Gastrocnemius medialis (tissue), 4 donors: ENCODE measurements around the gene PTPRN2. TPM values are rescaled to one million over a fixed set of nuclear protein-coding genes. Genes with fewer than 3 reads are reported as not detected.

Experiments used
- ATAC-seq, 2 donors: fragments of 150-250 bp; one replicate each; pipeline ENCODE4 v1.9.1; 2016
- DNase-seq, 2 donors: peaks; one replicate each; pipeline ENCODE4 v3.0.0-alpha.2; 2019
- H3K27ac ChIP-seq, 4 donors: fragments of 200-600 bp; sonication (generic); 1 replicate in 1 of 4; 2 replicates in 3 of 4; pipeline ENCODE4 v1.5.1; 2016 to 2018; ENCODE audit warnings: mild to moderate bottlenecking in 2 of 4, moderate library complexity in 1 of 4
- H3K27me3 ChIP-seq, 3 donors: fragments of 200-600 bp; sonication (generic) in 2 of 3; 1 replicate in 1 of 3; 2 replicates in 2 of 3; pipeline versions ENCODE4 v1.5.1 to v1.6.0; 2016 to 2019; ENCODE audit warnings: mild to moderate bottlenecking in 1 of 3, moderate library complexity in 1 of 3
- H3K36me3 ChIP-seq, 2 donors: fragments of 200-600 bp; sonication (generic) in 1 of 2; one replicate each; pipeline ENCODE4 v1.5.1; 2017 to 2018
- H3K4me1 ChIP-seq, 2 donors: fragments of 200-600 bp; sonication (generic) in 1 of 2; one replicate each; pipeline ENCODE4 v1.5.1; 2016 to 2017; ENCODE audit warnings: mild to moderate bottlenecking in 2 of 2
- H3K4me3 ChIP-seq, 4 donors: fragments of 200-600 bp; sonication (generic) in 3 of 4; 1 replicate in 1 of 4; 2 replicates in 3 of 4; pipeline ENCODE4 v1.5.1; 2016 to 2019; ENCODE audit warnings: mild to moderate bottlenecking in 2 of 4
- H3K9me3 ChIP-seq, 3 donors: fragments of 200-600 bp; sonication (generic) in 2 of 3; 1 replicate in 1 of 3; 2 replicates in 2 of 3; pipeline ENCODE4 v1.5.1; 2016 to 2019
- CTCF ChIP-seq, 5 experiments: fragments of 450-650 bp in 3 of 5; fragments of 200-600 bp in 2 of 5; sonication (generic) in 2 of 5; IDR thresholded peaks in 4 of 5; conservative IDR thresholded peaks in 1 of 5; 1 replicate in 4 of 5; 2 replicates in 1 of 5; pipeline ENCODE4 v1.5.1; 2016 to 2019; ENCODE audit warnings: antibody characterized with exemption in 5 of 5, mild to moderate bottlenecking in 3 of 5, moderate library complexity in 3 of 5
- POLR2A ChIP-seq, 2 donors: fragments of 450-650 bp; IDR thresholded peaks; one replicate each; pipeline ENCODE4 v1.6.1; 2017; ENCODE audit warnings: antibody characterized with exemption in 2 of 2, mild to moderate bottlenecking in 2 of 2, moderate library complexity in 2 of 2
- in situ Hi-C, 4 donors: fragments of 200-750 bp; cut with MboI; loops; one replicate each; pipeline versions ENCODE4 v1.15.0 to v1.8.0; 2017; ENCODE audit warnings: low sequenced_read_pairs in 4 of 4
- intact Hi-C: fragments of 100-400 bp; cut with DNase I; formaldehyde crosslinking; loops from one replicate; pipeline ENCODE4 v1.15.1; 2023; ENCODE audit warnings: low total_unique reads
- total RNA-seq, 4 donors: library from RNA; depleted of rRNA; stranded (reverse); fragments of >200 nt; gene quantifications; one replicate each; pipeline versions ENCODE4 v1.1.0 to v1.2.3, GENCODE V29; 2016

Gene PTPRN2
- total RNA-seq, 4 donors from 2014 or later: 0.66 to 0.85 (median 0.81) TPM

DNA sequence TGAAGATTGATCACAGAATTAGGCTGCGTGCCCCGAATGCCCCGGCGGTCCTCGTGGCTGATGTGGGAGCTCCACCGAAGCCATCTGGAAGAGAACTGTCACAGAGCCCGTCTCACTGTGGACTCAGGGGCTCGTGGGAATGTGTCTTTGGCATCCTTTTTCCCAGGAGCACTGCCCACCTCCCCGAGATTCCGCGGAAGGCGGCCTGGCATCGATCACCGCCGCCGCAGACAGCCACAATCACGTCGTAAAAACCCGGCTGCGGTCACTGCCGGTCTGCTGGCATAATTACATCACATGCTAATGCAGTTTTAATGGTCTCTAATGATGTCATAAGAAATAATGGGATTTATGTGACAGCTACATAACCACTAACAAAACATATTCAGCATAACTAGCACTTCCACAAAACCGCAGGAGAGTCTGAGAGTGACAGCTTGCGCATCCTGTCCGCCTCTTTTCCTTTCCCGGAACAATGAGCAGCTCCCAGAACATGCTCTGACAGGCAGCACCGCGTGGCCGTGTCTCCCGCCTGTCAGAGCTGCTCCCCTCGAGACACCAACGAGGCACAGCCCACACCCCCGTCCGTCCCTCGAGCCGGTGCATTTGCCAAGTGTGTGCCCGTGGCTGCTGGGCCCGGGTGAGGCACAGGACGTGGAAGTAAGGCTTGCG lies 490.0 kb downstream of the PTPRN2 start:
- TF ChIP-seq POLR2A (IDR thresholded peaks at IDR 0.05) (no peak), CTCF (IDR thresholded peaks at IDR 0.05 in 4 of 5, conservative IDR thresholded peaks at IDR 0.05 in 1 of 5) (no peak)
- Histone ChIP-seq H3K4me3 (no peak overlapping the region), H3K4me1 (no peaks in the 10 kb centered on the region), H3K27me3 (peaks cover 0 to 2% (median 0%) of the 10 kb centered on the region in 3 donors), H3K9me3 (no peaks in the 10 kb centered on the region), H3K36me3 (no peaks in the 10 kb centered on the region), H3K27ac (no peak overlapping the region)
- in situ Hi-C loops (no loop called here), intact Hi-C loops (no loop called here)
- ATAC-seq (no peak), DNase-seq (no peak)

DNA sequence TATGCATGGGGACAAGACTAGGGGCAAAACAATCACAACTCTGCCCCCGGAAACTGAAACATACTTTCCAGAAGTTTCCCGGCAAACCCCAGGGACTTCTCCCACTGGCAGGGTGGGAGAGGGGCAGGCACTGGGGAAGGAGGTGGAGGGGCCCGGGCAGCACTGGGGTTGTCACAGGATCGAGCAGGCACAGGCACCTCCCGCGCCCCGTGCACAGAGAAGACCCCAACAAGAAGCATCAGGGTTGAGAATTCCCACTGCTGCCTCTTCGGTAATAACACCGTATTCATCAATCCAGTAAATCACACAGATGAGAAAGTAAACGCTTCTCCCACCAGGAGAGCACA lies 490.5 kb downstream of the PTPRN2 start:
- no peaks in the 10 kb centered on the region for H3K4me1 ChIP-seq
- H3K27ac ChIP-seq: no peak overlapping the region
- TF ChIP-seq CTCF (IDR thresholded peaks at IDR 0.05 in 4 of 5, conservative IDR thresholded peaks at IDR 0.05 in 1 of 5) (no peak), POLR2A (IDR thresholded peaks at IDR 0.05) (no peak)
- ATAC-seq (no peak), DNase-seq (no peak)
- H3K36me3 ChIP-seq: no peaks in the 10 kb centered on the region
- no peaks in the 10 kb centered on the region for H3K9me3 ChIP-seq
- in situ Hi-C loops (no loop called here), intact Hi-C loops (no loop called here)
- H3K27me3 ChIP-seq: peaks cover 0 to 2% (median 0%) of the 10 kb centered on the region in 3 donors
- no peak overlapping the region for H3K4me3 ChIP-seq

DNA sequence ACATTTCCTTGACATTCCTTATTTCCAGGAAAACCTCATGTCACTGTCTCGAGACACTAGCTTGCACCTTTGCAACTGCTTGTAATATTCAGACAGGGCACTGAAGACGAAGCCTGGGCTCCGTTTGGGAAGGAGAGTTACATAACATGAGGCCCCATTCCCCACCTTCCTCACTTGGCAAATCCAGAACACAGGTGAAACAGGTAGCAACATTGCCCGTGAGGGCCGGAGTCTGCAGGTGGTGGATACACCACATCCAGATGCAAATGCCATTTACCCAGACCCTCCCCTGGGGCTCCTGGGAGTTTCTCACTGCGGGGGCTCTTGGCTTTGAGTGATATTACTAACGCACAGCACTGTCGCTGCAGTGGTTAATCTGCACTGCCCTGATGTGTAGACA lies 491.0 kb downstream of the PTPRN2 start:
- in situ Hi-C loops: no loop called here

GRCh38 chr7:158094671-158095226 lies 492.9 kb downstream of the PTPRN2 start:
- Histone ChIP-seq H3K4me3 (no peak overlapping the region), H3K9me3 (no peaks in the 10 kb centered on the region), H3K27ac (no peak overlapping the region), H3K27me3 (peaks cover 0 to under 1% (median 0%) of the 10 kb centered on the region in 3 donors), H3K4me1 (no peaks in the 10 kb centered on the region), H3K36me3 (no peaks in the 10 kb centered on the region)
- in situ Hi-C loops (no loop called here), intact Hi-C loops (no loop called here)
- DNase-seq (no peak), ATAC-seq (no peak)
- no peak for TF ChIP-seq CTCF (IDR thresholded peaks at IDR 0.05 in 4 of 5, conservative IDR thresholded peaks at IDR 0.05 in 1 of 5)
- TF ChIP-seq POLR2A (IDR thresholded peaks at IDR 0.05): no peak

More for the DNA sequence above, 491.0 kb downstream of the PTPRN2 start:
- ATAC-seq: no peak
- Histone ChIP-seq H3K4me1 (no peaks in the 10 kb centered on the region), H3K36me3 (no peaks in the 10 kb centered on the region), H3K27ac (no peak overlapping the region), H3K9me3 (no peaks in the 10 kb centered on the region), H3K27me3 (peaks cover 0 to 2% (median 0%) of the 10 kb centered on the region in 3 donors), H3K4me3 (no peak overlapping the region)
- DNase-seq: no peak
- no peak for TF ChIP-seq POLR2A (IDR thresholded peaks at IDR 0.05)
- no peak for TF ChIP-seq CTCF (IDR thresholded peaks at IDR 0.05 in 4 of 5, conservative IDR thresholded peaks at IDR 0.05 in 1 of 5)
- intact Hi-C loops: no loop called here
